Spinal cord (tissue), 10 donors: ENCODE results near the gene CRABP2. TPM values are rescaled to one million over a fixed set of nuclear protein-coding genes. Genes with fewer than 3 reads are reported as not detected.

Experiments used
- DNase-seq, 6 donors: peaks; one replicate each; pipeline versions ENCODE4 v3.0.0 to v3.0.0-alpha.2; 2013 to 2015; ENCODE audit warnings: low spot score in 6 of 6, low read depth in 4 of 6
- H3K27ac ChIP-seq: one replicate; pipeline ENCODE4 v1.5.1; 2013; ENCODE audit warnings: low read depth, low read length, control low read depth
- H3K27me3 ChIP-seq: one replicate; pipeline ENCODE4 v1.6.1; 2013; ENCODE audit warnings: low read length; ENCODE audit not compliant: control insufficient read depth, insufficient read depth
- H3K36me3 ChIP-seq: one replicate; pipeline ENCODE4 v1.6.1; 2013; ENCODE audit warnings: low read length; ENCODE audit not compliant: control insufficient read depth, insufficient read depth
- H3K4me1 ChIP-seq: one replicate; pipeline ENCODE4 v1.6.1; 2013; ENCODE audit warnings: low read length; ENCODE audit not compliant: control insufficient read depth, insufficient read depth
- H3K4me3 ChIP-seq: one replicate; pipeline ENCODE4 v1.5.1; 2013; ENCODE audit warnings: low read depth, low read length, control low read depth
- H3K9me3 ChIP-seq: one replicate; pipeline ENCODE4 v1.6.1; 2013; ENCODE audit warnings: low read length; ENCODE audit not compliant: control insufficient read depth, insufficient read depth
- WGBS: methylation state at CpG from one replicate; pipeline ENCODE4 v1.1.5; 2013; ENCODE audit warnings: missing lambda C conversion rate; ENCODE audit not compliant: insufficient coverage; 5-methylcytosine and 5-hydroxymethylcytosine counted together
- polyA plus RNA-seq, 2 donors: library from polyadenylated mRNA; unstranded; fragments of 120-200 nt; gene quantifications; one replicate each; pipeline ENCODE4 v1.2.1, GENCODE V29; 2013; ENCODE audit not compliant: insufficient read length in 2 of 2
- total RNA-seq, 2 donors: library from RNA; depleted of rRNA in 1 of 2; stranded (reverse); fragments of 120-200 nt in 1 of 2; fragments of >200 nt in 1 of 2; gene quantifications; one replicate each; pipeline versions ENCODE4 v1.2.3 to v1.2.4, GENCODE V29; 2013 to 2014
- donor health status: healthy.

The CRABP2 gene
- total and polyA plus RNA-seq, 4 donors, result 35.6 to 482 (median 88.3) TPM

- Histone ChIP-seq H3K4me3 (no peak overlapping the region), H3K27me3 (peaks cover 5% of the 10 kb centered on the region), H3K4me1 (peaks cover 77% of the 10 kb centered on the region), H3K27ac (no peak overlapping the region), H3K36me3 (peaks cover 77% of the 10 kb centered on the region), H3K9me3 (no peaks in the 10 kb centered on the region)
- WGBS, result 57% methylated on average over 14 of the region's 16 CpGs
- peak in 1 of 6 donors; percentile 64 for DNase-seq
Observed at GRCh38 chr1:156652131-156652991, 53.0 kb downstream of the CRABP2 start.

Other genes with a start within 250 kb of the CRABP2 start
- 10 to 100 TPM in 1 of 2 donors, 1 to 10 TPM in 1; 5.7 to 13.2 TPM for gene MEF2D, start 204.8 kb downstream of the CRABP2 start, total RNA-seq
- 10 to 100 TPM; 21.8 to 28.9 TPM for gene MEF2D, start 204.8 kb downstream of the CRABP2 start, polyA plus RNA-seq
- gene IQGAP3, start 133.0 kb downstream of the CRABP2 start, total RNA-seq, result 1 to 10 TPM; 4.9 to 7.3 TPM
- 10 to 100 TPM in 1 of 2 donors, 1 to 10 TPM in 1; 6.8 to 10.4 TPM for gene IQGAP3, start 133.0 kb downstream of the CRABP2 start, polyA plus RNA-seq
- not detected for gene TTC24, start 125.9 kb downstream of the CRABP2 start, total RNA-seq
- gene TTC24, start 125.9 kb downstream of the CRABP2 start, polyA plus RNA-seq, result not detected
- gene NAXE, start 113.8 kb downstream of the CRABP2 start, total RNA-seq, result 100 to 1,000 TPM in 1 of 2 donors, 10 to 100 TPM in 1; 53.5 to 113 TPM
- 100 to 1,000 TPM; 107 TPM for gene NAXE, start 113.8 kb downstream of the CRABP2 start, polyA plus RNA-seq
- gene GPATCH4, start 104.1 kb downstream of the CRABP2 start, total RNA-seq, result 1 to 10 TPM; 9.5 to 9.7 TPM
- 10 to 100 TPM; 41.7 to 44.5 TPM for gene GPATCH4, start 104.1 kb downstream of the CRABP2 start, polyA plus RNA-seq
- 1 to 10 TPM; 7.3 to 9.4 TPM for gene HAPLN2, start 86.2 kb downstream of the CRABP2 start, total RNA-seq
- 10 to 100 TPM; 37.7 to 38.8 TPM for gene HAPLN2, start 86.2 kb downstream of the CRABP2 start, polyA plus RNA-seq
- gene BCAN, start 63.5 kb downstream of the CRABP2 start, total RNA-seq, result 100 to 1,000 TPM; 181 to 240 TPM
- gene BCAN, start 63.5 kb downstream of the CRABP2 start, polyA plus RNA-seq, result 1,000 to 10,000 TPM in 1 of 2 donors, 100 to 1,000 TPM in 1; 973 to 1,252 TPM
- 10 to 100 TPM; 37.9 to 61.8 TPM for gene NES, start 28.2 kb downstream of the CRABP2 start, total RNA-seq
- gene NES, start 28.2 kb downstream of the CRABP2 start, polyA plus RNA-seq, result 100 to 1,000 TPM in 1 of 2 donors, 10 to 100 TPM in 1; 96.9 to 111 TPM
- gene METTL25B, start 22.9 kb upstream of the CRABP2 start, total RNA-seq, result 10 to 100 TPM in 1 of 2 donors, 1 to 10 TPM in 1; 8.1 to 27.4 TPM
- gene METTL25B, start 22.9 kb upstream of the CRABP2 start, polyA plus RNA-seq, result 10 to 100 TPM; 35.9 to 36.0 TPM
- gene ISG20L2, start 23.2 kb upstream of the CRABP2 start, total RNA-seq, result 10 to 100 TPM in 1 of 2 donors, 1 to 10 TPM in 1; 9.2 to 25.9 TPM
- 10 to 100 TPM; 38.1 to 39.2 TPM for gene ISG20L2, start 23.2 kb upstream of the CRABP2 start, polyA plus RNA-seq
- 10 to 100 TPM; 22.9 to 61.1 TPM for gene MRPL24, start 35.5 kb upstream of the CRABP2 start, total RNA-seq
- 10 to 100 TPM; 54.5 to 59.8 TPM for gene MRPL24, start 35.5 kb upstream of the CRABP2 start, polyA plus RNA-seq
- 100 to 1,000 TPM in 1 of 2 donors, 10 to 100 TPM in 1; 69.8 to 197 TPM for gene HDGF, start 46.1 kb upstream of the CRABP2 start, total RNA-seq
- 100 to 1,000 TPM; 154 to 161 TPM for gene HDGF, start 46.1 kb upstream of the CRABP2 start, polyA plus RNA-seq
- 10 to 100 TPM; 23.9 to 37.1 TPM for gene PRCC, start 62.0 kb upstream of the CRABP2 start, total RNA-seq
- gene PRCC, start 62.0 kb upstream of the CRABP2 start, polyA plus RNA-seq, result 100 to 1,000 TPM; 105 to 110 TPM
- gene SH2D2A, start 111.3 kb upstream of the CRABP2 start, total RNA-seq, result under 1 TPM in 1 of 2 donors, not detected in 1; 0.33 TPM
- gene SH2D2A, start 111.3 kb upstream of the CRABP2 start, polyA plus RNA-seq, result under 1 TPM; 0.51 to 0.53 TPM
- 1 to 10 TPM in 1 of 2 donors, under 1 TPM in 1; 0.40 to 5.2 TPM for gene INSRR, start 153.5 kb upstream of the CRABP2 start, total RNA-seq
- 1 to 10 TPM in 1 of 2 donors, under 1 TPM in 1; 0.70 to 3.4 TPM for gene INSRR, start 153.5 kb upstream of the CRABP2 start, polyA plus RNA-seq
- 10 to 100 TPM in 1 of 2 donors, 1 to 10 TPM in 1; 2.6 to 13.5 TPM for gene NTRK1, start 155.3 kb upstream of the CRABP2 start, total RNA-seq
- 1 to 10 TPM; 1.7 to 2.8 TPM for gene NTRK1, start 155.3 kb upstream of the CRABP2 start, polyA plus RNA-seq
- 10 to 100 TPM in 1 of 2 donors, 1 to 10 TPM in 1; 3.5 to 12.7 TPM for gene PEAR1, start 188.1 kb upstream of the CRABP2 start, total RNA-seq
- gene PEAR1, start 188.1 kb upstream of the CRABP2 start, polyA plus RNA-seq, result 10 to 100 TPM in 1 of 2 donors, 1 to 10 TPM in 1; 5.6 to 11.6 TPM
- 1 to 10 TPM in 1 of 2 donors, under 1 TPM in 1; 0.30 to 4.5 TPM for gene LRRC71, start 215.0 kb upstream of the CRABP2 start, total RNA-seq
- 1 to 10 TPM; 8.0 to 8.5 TPM for gene LRRC71, start 215.0 kb upstream of the CRABP2 start, polyA plus RNA-seq